HEK293T (cell line): Measurements from ENCODE around the gene TAF15.

Experiments
- CTCF ChIA-PET: fragments of 350-600 bp; formaldehyde crosslinking; extraction: SDS; loops from one replicate; lab custom pipeline; 2021; ENCODE audit warnings: antibody characterized with exemption, inconsistent platforms; lab: Yijun Ruan, JAX
- POLR2A ChIA-PET: fragments of 350-600 bp; formaldehyde crosslinking; extraction: SDS; loops from one replicate; lab custom pipeline; 2020; ENCODE audit warnings: antibody characterized with exemption, inconsistent platforms; lab: Yijun Ruan, JAX
- DNase-seq: peaks from one replicate; pipeline ENCODE4 v3.0.0; 2012; ENCODE audit warnings: mixed read lengths; ENCODE audit errors: extremely low spot score
- ARNT ChIP-seq: fragments of 450-650 bp; IDR thresholded peaks from 2 replicates; pipeline ENCODE4 v1.6.1; 2017; ENCODE audit warnings: mild to moderate bottlenecking
- BHLHE40 ChIP-seq: fragments of 450-650 bp; IDR thresholded peaks from 2 replicates; pipeline ENCODE4 v1.6.1; 2016; ENCODE audit warnings: mild to moderate bottlenecking, moderate library complexity, borderline replicate concordance
- CTBP1 ChIP-seq: fragments of 450-650 bp; IDR thresholded peaks from 2 replicates; pipeline ENCODE4 v1.6.1; 2016; ENCODE audit warnings: borderline replicate concordance
- ELF4 ChIP-seq: fragments of 450-650 bp; IDR thresholded peaks from 2 replicates; pipeline ENCODE4 v1.6.1; 2017; ENCODE audit warnings: antibody characterized with exemption
- FOXA1 ChIP-seq: fragments of 450-650 bp; IDR thresholded peaks from 2 replicates; pipeline ENCODE4 v1.6.1; 2016; ENCODE audit warnings: mild to moderate bottlenecking
- FOXK2 ChIP-seq: fragments of 450-650 bp; IDR thresholded peaks from 2 replicates; pipeline ENCODE4 v1.6.1; 2016; ENCODE audit warnings: mild to moderate bottlenecking
- FOXM1 ChIP-seq: fragments of 450-650 bp; IDR thresholded peaks from 2 replicates; pipeline ENCODE4 v1.6.1; 2017; ENCODE audit warnings: mild to moderate bottlenecking, borderline replicate concordance
- HDGF ChIP-seq: fragments of 450-650 bp; IDR thresholded peaks from 2 replicates; pipeline ENCODE4 v1.6.1; 2017; ENCODE audit warnings: antibody characterized with exemption, borderline replicate concordance
- L3MBTL2 ChIP-seq: fragments of 450-650 bp; conservative IDR thresholded peaks from 2 replicates; pipeline ENCODE4 v1.6.1; 2016; ENCODE audit warnings: mild to moderate bottlenecking
- LEF1 ChIP-seq: fragments of 450-650 bp; IDR thresholded peaks from 2 replicates; pipeline ENCODE4 v1.6.1; 2017; ENCODE audit warnings: mild to moderate bottlenecking, borderline replicate concordance
- NFRKB ChIP-seq: fragments of 450-650 bp; IDR thresholded peaks from 2 replicates; pipeline ENCODE4 v1.6.1; 2016; ENCODE audit warnings: mild to moderate bottlenecking, moderate library complexity
- PKNOX1 ChIP-seq: fragments of 450-650 bp; IDR thresholded peaks from 2 replicates; pipeline ENCODE4 v1.6.1; 2016
- SP1 ChIP-seq: fragments of 450-650 bp; IDR thresholded peaks from 2 replicates; pipeline ENCODE4 v1.6.1; 2017
- SUZ12 ChIP-seq: fragments of 450-650 bp; IDR thresholded peaks from 2 replicates; pipeline ENCODE4 v1.6.1; 2016; ENCODE audit warnings: mild to moderate bottlenecking
- TARDBP ChIP-seq: fragments of 450-650 bp; IDR thresholded peaks from 2 replicates; pipeline ENCODE4 v1.6.1; 2016
- ZNF384 ChIP-seq: fragments of 450-650 bp; IDR thresholded peaks from 2 replicates; pipeline ENCODE4 v1.6.1; 2016

The TAF15 gene

DNA sequence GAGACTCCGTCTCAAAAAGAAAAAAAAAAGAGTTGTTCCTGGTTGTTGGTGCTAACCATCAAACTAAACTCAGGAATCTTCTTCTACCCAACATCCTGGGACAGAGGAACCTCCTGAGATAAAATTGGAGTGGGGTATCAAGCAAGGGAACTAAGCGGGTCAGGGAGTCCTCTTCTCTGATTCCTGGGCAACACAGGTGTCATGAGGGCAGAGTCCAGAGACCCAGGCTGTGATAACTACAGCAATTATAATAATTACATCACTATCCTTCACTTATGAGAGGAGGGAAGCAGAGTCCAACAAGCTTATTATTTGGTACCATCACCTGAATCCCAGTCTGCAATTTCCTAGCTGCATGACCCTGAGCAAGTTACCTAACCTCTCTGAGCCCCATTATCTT is 40.5 kb upstream of the TAF15 start:
- POLR2A ChIA-PET = interaction anchor here (6.2 kb wide), 1 partner anchor 41 kb away, joined by 104 read pairs; the partner anchor contains the start of gene TAF15

GRCh38 chr17:35769895-35770486 is 39.3 kb upstream of the TAF15 start:
- TF ChIP-seq CTBP1 = no peak
- no peak for TF ChIP-seq FOXA1
- no peak for TF ChIP-seq BHLHE40
- TF ChIP-seq FOXM1 = no peak
- no peak for TF ChIP-seq L3MBTL2
- no peak for TF ChIP-seq HDGF
- TF ChIP-seq NFRKB = no peak
- no peak for TF ChIP-seq SUZ12
- TF ChIP-seq FOXK2 = no peak
- TF ChIP-seq TARDBP = no peak
- TF ChIP-seq SP1 = no peak
- ChIA-PET POLR2A (interaction anchor here (2.2 kb wide), 1 partner anchor 39 kb away, joined by 11 read pairs; the partner anchor contains the start of gene TAF15), CTCF (interaction anchor here (0.6 to 1.7 kb wide), 4 partner anchors 12 to 28 kb away, joined by 3 to 7 read pairs (median 4); no protein-coding TSS in a partner anchor)
- no peak for DNase-seq

More for the DNA sequence above, 40.5 kb upstream of the TAF15 start:
- no peak for DNase-seq
- TF ChIP-seq L3MBTL2 (no peak), FOXA1 (no peak), SP1 (no peak), ZNF384 (no peak), LEF1 (no peak), PKNOX1 (no peak), HDGF (no peak), ELF4 (no peak), FOXK2 (no peak), CTBP1 (no peak), TARDBP (no peak), BHLHE40 (no peak), ARNT (no peak), NFRKB (no peak)
- CTCF ChIA-PET = interaction anchor here (1.0 kb wide), 1 partner anchor 29 kb away, joined by 3 read pairs; no protein-coding TSS in a partner anchor

GRCh38 chr17:35773129-35773528 is 36.2 kb upstream of the TAF15 start:
- TF ChIP-seq L3MBTL2 (no peak), FOXM1 (no peak)
- POLR2A ChIA-PET = no interaction called here
- DNase-seq = no peak
- CTCF ChIA-PET = no interaction called here

GRCh38 chr17:35773679-35774425 is 35.4 kb upstream of the TAF15 start:
- CTCF ChIA-PET = interaction anchor here (0.7 to 1.0 kb wide), 2 partner anchors 9 to 10 kb away, joined by 3 to 6 read pairs; no protein-coding TSS in a partner anchor
- DNase-seq = no peak
- POLR2A ChIA-PET = interaction anchor here (0.8 kb wide), 1 partner anchor 35 kb away, joined by 4 read pairs; the partner anchor contains the start of gene TAF15
- no peak for TF ChIP-seq PKNOX1
- TF ChIP-seq FOXA1 = no peak
- no peak for TF ChIP-seq ZNF384
- TF ChIP-seq HDGF = no peak
- no peak for TF ChIP-seq CTBP1
- TF ChIP-seq BHLHE40 = no peak
- no peak for TF ChIP-seq FOXM1
- TF ChIP-seq FOXK2 = no peak
- no peak for TF ChIP-seq SP1
- TF ChIP-seq ARNT = no peak
- no peak for TF ChIP-seq L3MBTL2
- TF ChIP-seq NFRKB = no peak
- TF ChIP-seq LEF1 = no peak
- no peak for TF ChIP-seq SUZ12
- TF ChIP-seq ELF4 = no peak

- no peak for TF ChIP-seq LEF1
- TF ChIP-seq PKNOX1 = no peak
- no peak for TF ChIP-seq ZNF384
- no peak for TF ChIP-seq BHLHE40
- no peak for TF ChIP-seq L3MBTL2
- TF ChIP-seq TARDBP = no peak
- no peak for TF ChIP-seq NFRKB
- TF ChIP-seq FOXK2 = no peak
- TF ChIP-seq FOXM1 = no peak
- TF ChIP-seq HDGF = no peak
- TF ChIP-seq ARNT = no peak
- TF ChIP-seq ELF4 = no peak
- TF ChIP-seq FOXA1 = no peak
- no peak for TF ChIP-seq SUZ12
- no peak for TF ChIP-seq SP1
- no peak for TF ChIP-seq CTBP1
- DNase-seq = no peak
- POLR2A ChIA-PET = interaction anchor here (0.8 to 1.9 kb wide), 2 partner anchors 34 kb away, joined by 4 to 8 read pairs; partner anchors contain the start of gene TAF15
- CTCF ChIA-PET = interaction anchor here (0.7 to 1.0 kb wide), 2 partner anchors 10 to 11 kb away, joined by 3 to 6 read pairs; no protein-coding TSS in a partner anchor
These were observed 34.8 kb upstream of the TAF15 start for GRCh38 chr17:35774499-35774898.
